ENCODE measurements around the gene SCNN1G. TPM values are rescaled to one million over a fixed set of nuclear protein-coding genes. Genes with fewer than 3 reads are reported as not detected.

The SCNN1G gene
- total RNA-seq, 4 donors from 2014 or later = 2.8 to 87.8 (median 66.2) TPM

- 100% methylated on average over 1 of the region's 1 CpG for WGBS, 2 donors (ENCODE audit: low coverage in 1 of 2)
- no peak for DNase-seq
- Histone ChIP-seq H3K36me3 (peaks cover 0 to 5% (median 0%) of the 10 kb centered on the region in 4 donors), H3K27me3 (peaks cover 4% of the 10 kb centered on the region), H3K27ac (no peak overlapping the region), H3K4me1 (no peaks in the 10 kb centered on the region), H3K9me3 (no peaks in the 10 kb centered on the region), H3K4me3 (no peak overlapping the region)
- intact Hi-C loops (cut with DNase I; ENCODE audit: low total_unique reads) = no loop called here
- in situ Hi-C loops (cut with MboI; ENCODE audit: low pct_ligation_motif_present in 1 of 4, low pct_unique_long_range_greater_than_20kb in 1 of 4, low sequenced_read_pairs in 3 of 4) = no loop called here
- no peak for TF ChIP-seq POLR2AphosphoS5 (IDR thresholded peaks at IDR 0.05)
These were observed 19.6 kb downstream of the SCNN1G start for GRCh38 chr16:23202166-23202565.

GRCh38 chr16:23206986-23207385 lies 24.4 kb downstream of the SCNN1G start:
- H3K9me3 ChIP-seq = no peaks in the 10 kb centered on the region
- no peak for DNase-seq
- TF ChIP-seq CTCF (IDR thresholded peaks at IDR 0.05) (no peak), EP300 (IDR thresholded peaks at IDR 0.05; ENCODE audit: low read depth) (no peak), POLR2A (IDR thresholded peaks at IDR 0.05) (no peak), POLR2AphosphoS5 (IDR thresholded peaks at IDR 0.05) (no peak)
- H3K27me3 ChIP-seq = peaks cover 4% of the 10 kb centered on the region
- H3K36me3 ChIP-seq = no peaks in the 10 kb centered on the region
- intact Hi-C loops (cut with DNase I; ENCODE audit: low total_unique reads) (no loop called here), in situ Hi-C loops (cut with MboI; ENCODE audit: low pct_ligation_motif_present in 1 of 4, low pct_unique_long_range_greater_than_20kb in 1 of 4, low sequenced_read_pairs in 3 of 4) (no loop called here)
- no peak overlapping the region for H3K4me3 ChIP-seq
- H3K27ac ChIP-seq = no peak overlapping the region
- H3K4me1 ChIP-seq = no peaks in the 10 kb centered on the region
- 63% methylated on average over 7 of the region's 7 CpGs; no CpG with 5 or more reads in 1 of the 2 donors for WGBS, 2 donors (ENCODE audit: low coverage in 1 of 2)

GRCh38 chr16:23207485-23207884 lies 24.9 kb downstream of the SCNN1G start:
- DNase-seq = no peak
- Histone ChIP-seq H3K36me3 (no peaks in the 10 kb centered on the region), H3K27me3 (peaks cover 3% of the 10 kb centered on the region), H3K4me1 (no peaks in the 10 kb centered on the region), H3K9me3 (no peaks in the 10 kb centered on the region), H3K4me3 (no peak overlapping the region), H3K27ac (no peak overlapping the region)
- 67% methylated on average over 3 of the region's 3 CpGs; no CpG with 5 or more reads in 1 of the 2 donors for WGBS, 2 donors (ENCODE audit: low coverage in 1 of 2)
- intact Hi-C loops (cut with DNase I; ENCODE audit: low total_unique reads) (no loop called here), in situ Hi-C loops (cut with MboI; ENCODE audit: low pct_ligation_motif_present in 1 of 4, low pct_unique_long_range_greater_than_20kb in 1 of 4, low sequenced_read_pairs in 3 of 4) (no loop called here)
- TF ChIP-seq EP300 (IDR thresholded peaks at IDR 0.05; ENCODE audit: low read depth) (no peak), CTCF (IDR thresholded peaks at IDR 0.05) (no peak), POLR2AphosphoS5 (IDR thresholded peaks at IDR 0.05) (no peak), POLR2A (IDR thresholded peaks at IDR 0.05) (no peak)

GRCh38 chr16:23209606-23210005 lies 27.1 kb downstream of the SCNN1G start:
- H3K27me3 ChIP-seq = no peaks in the 10 kb centered on the region
- no peaks in the 10 kb centered on the region for H3K36me3 ChIP-seq
- 53% methylated on average over 9 of the region's 9 CpGs; no CpG with 5 or more reads in 1 of the 2 donors for WGBS, 2 donors (ENCODE audit: low coverage in 1 of 2)
- TF ChIP-seq EP300 (IDR thresholded peaks at IDR 0.05; ENCODE audit: low read depth) = no peak
- no peak for TF ChIP-seq POLR2AphosphoS5 (IDR thresholded peaks at IDR 0.05)
- no peak for TF ChIP-seq CTCF (IDR thresholded peaks at IDR 0.05)
- no peak for TF ChIP-seq POLR2A (IDR thresholded peaks at IDR 0.05)
- H3K9me3 ChIP-seq = no peaks in the 10 kb centered on the region
- in situ Hi-C loops (cut with MboI; ENCODE audit: low pct_ligation_motif_present in 1 of 4, low pct_unique_long_range_greater_than_20kb in 1 of 4, low sequenced_read_pairs in 3 of 4) = no loop called here
- DNase-seq = peak; percentile 47
- intact Hi-C loops (cut with DNase I; ENCODE audit: low total_unique reads) = no loop called here
- no peaks in the 10 kb centered on the region for H3K4me1 ChIP-seq
- no peak overlapping the region for H3K27ac ChIP-seq
- H3K4me3 ChIP-seq = no peak overlapping the region

GRCh38 chr16:23213831-23214230 lies 31.3 kb downstream of the SCNN1G start:
- H3K27ac ChIP-seq = no peak overlapping the region
- DNase-seq = no peak
- H3K4me3 ChIP-seq = no peak overlapping the region
- H3K27me3 ChIP-seq = no peaks in the 10 kb centered on the region
- in situ Hi-C loops (cut with MboI; ENCODE audit: low pct_ligation_motif_present in 1 of 4, low pct_unique_long_range_greater_than_20kb in 1 of 4, low sequenced_read_pairs in 3 of 4) = no loop called here
- no peak for TF ChIP-seq EP300 (IDR thresholded peaks at IDR 0.05; ENCODE audit: low read depth)
- TF ChIP-seq POLR2A (IDR thresholded peaks at IDR 0.05) = no peak
- TF ChIP-seq POLR2AphosphoS5 (IDR thresholded peaks at IDR 0.05) = no peak
- no peak for TF ChIP-seq CTCF (IDR thresholded peaks at IDR 0.05)
- H3K36me3 ChIP-seq = no peaks in the 10 kb centered on the region
- WGBS, 2 donors (ENCODE audit: low coverage in 1 of 2) = 56 to 65% methylated on average over 2 to 3 of the region's 3 CpGs
- no peaks in the 10 kb centered on the region for H3K9me3 ChIP-seq
- H3K4me1 ChIP-seq = no peaks in the 10 kb centered on the region
- intact Hi-C loops (cut with DNase I; ENCODE audit: low total_unique reads) = no loop called here

All from transverse colon (tissue), 4 donors.